IMR-90 (cell line): ENCODE results near the gene DLL1. TPM values are rescaled to one million over a fixed set of nuclear protein-coding genes. Genes with fewer than 3 reads are reported as not detected.

ENCODE experiments used
- ATAC-seq: fragments of 200-7000 bp; cut with Tn5 transposase; 2 replicates; pipeline ENCODE4 v1.9.1; 2020; ENCODE audit warnings: low read depth, mild to moderate bottlenecking, moderate library complexity
- BruUV-seq: library from RNA; stranded (reverse); fragments of 400-500 nt; replicated peaks from 2 replicates; lab custom pipeline; 2021; lab: Mats Ljungman, UMichigan
- CTCF ChIA-PET: fragments of 300-600 bp; formaldehyde crosslinking; extraction: SDS; loops from one replicate; lab custom pipeline; 2021; ENCODE audit warnings: antibody characterized with exemption; lab: Yijun Ruan, JAX
- POLR2A ChIA-PET: fragments of 300-600 bp; sonication (Branson Sonifier 250); formaldehyde crosslinking; loops from one replicate; lab custom pipeline; 2022; ENCODE audit warnings: antibody characterized with exemption; ENCODE audit not compliant: unreplicated experiment; lab: Charles Lee
- DNase-seq: peaks from one replicate; pipeline ENCODE4 v3.0.0; 2013
- H2AFZ ChIP-seq: replicated peaks from 2 replicates; pipeline ENCODE3; 2013; ENCODE audit warnings: low read length, mild to moderate bottlenecking; ENCODE audit not compliant: poor library complexity
- H2AK5ac ChIP-seq: 2 replicates; pipeline ENCODE4 v1.6.1; 2013; ENCODE audit warnings: low read depth, low read length, inconsistent platforms
- H2AK9ac ChIP-seq: replicated peaks from 2 replicates; pipeline ENCODE3; 2013; ENCODE audit warnings: mild to moderate bottlenecking, low read depth, low read length, moderate library complexity; ENCODE audit not compliant: poor library complexity
- H2BK120ac ChIP-seq: 2 replicates; pipeline ENCODE4 v1.6.1; 2013; ENCODE audit warnings: low read depth, low read length, inconsistent platforms
- H2BK15ac ChIP-seq: 3 replicates; pipeline ENCODE4 v1.6.1; 2013; ENCODE audit warnings: low read depth, low read length, inconsistent platforms
- H2BK20ac ChIP-seq: 2 replicates; pipeline ENCODE4 v1.6.1; 2013; ENCODE audit warnings: low read depth, mild to moderate bottlenecking, inconsistent platforms, low read length, moderate library complexity
- H2BK5ac ChIP-seq: 2 replicates; pipeline ENCODE4 v1.6.1; 2013; ENCODE audit warnings: mild to moderate bottlenecking, low read depth, low read length, inconsistent platforms; ENCODE audit not compliant: poor library complexity, severe bottlenecking
- H3K14ac ChIP-seq: replicated peaks from 2 replicates; pipeline ENCODE4 v1.6.1; 2013; ENCODE audit warnings: low read depth, low read length, inconsistent platforms
- H3K18ac ChIP-seq: 2 replicates; pipeline ENCODE4 v1.6.1; 2013; ENCODE audit warnings: low read depth, low read length, control low read depth
- H3K23ac ChIP-seq: 2 replicates; pipeline ENCODE4 v1.6.1; 2013; ENCODE audit warnings: low read depth, low read length, inconsistent platforms
- H3K27ac ChIP-seq: 2 replicates; pipeline ENCODE4 v1.5.1; 2013; ENCODE audit warnings: mild to moderate bottlenecking, control low read depth, low read length; ENCODE audit not compliant: insufficient read depth
- H3K27me3 ChIP-seq: 2 replicates; pipeline ENCODE4 v1.6.1; 2013; ENCODE audit warnings: low read length; ENCODE audit not compliant: control insufficient read depth, insufficient read depth
- H3K36me3 ChIP-seq: 2 replicates; pipeline ENCODE4 v1.6.1; 2013; ENCODE audit warnings: low read length, mixed read lengths; ENCODE audit not compliant: control insufficient read depth, insufficient read depth
- H3K4ac ChIP-seq: 2 replicates; pipeline ENCODE4 v1.6.1; 2013; ENCODE audit warnings: low read depth, low read length, inconsistent platforms
- H3K4me1 ChIP-seq: 2 replicates; pipeline ENCODE4 v1.6.1; 2013; ENCODE audit warnings: low read length, mixed read lengths; ENCODE audit not compliant: control insufficient read depth, insufficient read depth
- H3K4me2 ChIP-seq: 2 replicates; pipeline ENCODE4 v1.6.1; 2013; ENCODE audit warnings: low read depth, mild to moderate bottlenecking, control low read depth, low read length, moderate library complexity
- H3K4me3 ChIP-seq: 2 replicates; pipeline ENCODE4 v1.5.1; 2013; ENCODE audit warnings: low read depth, mild to moderate bottlenecking, control low read depth, low read length, moderate library complexity; ENCODE audit not compliant: insufficient read depth
- H3K56ac ChIP-seq: 2 replicates; pipeline ENCODE4 v1.6.1; 2013; ENCODE audit warnings: low read length, inconsistent platforms; ENCODE audit not compliant: insufficient read depth; ENCODE audit errors: extremely low read depth
- H3K79me1 ChIP-seq, 2 experiments: 2 replicates each; pipeline ENCODE4 v1.6.1; 2013; ENCODE audit warnings: low read length in 2 of 2, inconsistent platforms in 1 of 2, low read depth in 1 of 2
- H3K9ac ChIP-seq: 2 replicates; pipeline ENCODE4 v1.6.1; 2013; ENCODE audit warnings: low read depth, low read length, control low read depth
- H3K9me1 ChIP-seq: 2 replicates; pipeline ENCODE4 v1.6.1; 2013; ENCODE audit warnings: low read length, inconsistent platforms; ENCODE audit not compliant: insufficient read depth
- H3K9me3 ChIP-seq: 2 replicates; pipeline ENCODE4 v1.6.1; 2013; ENCODE audit warnings: low read length; ENCODE audit not compliant: control insufficient read depth, insufficient read depth
- H4K20me1 ChIP-seq: 2 replicates; pipeline ENCODE4 v1.6.1; 2013; ENCODE audit warnings: low read length, inconsistent platforms; ENCODE audit not compliant: insufficient read depth
- H4K5ac ChIP-seq: 2 replicates; pipeline ENCODE4 v1.6.1; 2013; ENCODE audit warnings: mild to moderate bottlenecking, low read depth, low read length, control low read depth
- H4K8ac ChIP-seq, 2 experiments: 2 replicates each; pipeline ENCODE4 v1.6.1; 2013; ENCODE audit warnings: low read depth in 2 of 2, low read length in 2 of 2, control low read depth in 1 of 2, inconsistent platforms in 1 of 2
- H4K91ac ChIP-seq: 2 replicates; pipeline ENCODE4 v1.6.1; 2013; ENCODE audit warnings: low read depth, low read length, inconsistent platforms; ENCODE audit not compliant: insufficient read depth
- MAFK ChIP-seq: IDR thresholded peaks from 2 replicates; pipeline ENCODE4 v1.6.1; 2012; ENCODE audit warnings: low read depth, low read length, improper control_type of control experiment
- MAZ ChIP-seq: IDR thresholded peaks from 2 replicates; pipeline ENCODE4 v1.6.1; 2012; ENCODE audit warnings: low read depth, mild to moderate bottlenecking, low read length, improper control_type of control experiment, moderate library complexity, borderline replicate concordance
- POLR2A ChIP-seq: IDR thresholded peaks from 2 replicates; pipeline ENCODE4 v1.6.1; 2012; ENCODE audit warnings: mild to moderate bottlenecking, low read depth, low read length
- RFX5 ChIP-seq: IDR thresholded peaks from 2 replicates; pipeline ENCODE4 v1.8.0; 2012; ENCODE audit warnings: low read depth, mild to moderate bottlenecking, low read length, moderate library complexity
- USF2 ChIP-seq: fragments of 150-350 bp; IDR thresholded peaks from 2 replicates; pipeline ENCODE4 v1.6.1; 2017; ENCODE audit warnings: mild to moderate bottlenecking, antibody characterized with exemption, low read length, low read depth
- WGBS, 2 experiments: methylation state at CpG; one replicate each; pipeline versions ENCODE4 v1.1.5 to v1.1.7; 2013; ENCODE audit warnings: missing lambda C conversion rate in 2 of 2; ENCODE audit not compliant: insufficient read length in 1 of 2; ENCODE audit errors: extremely low coverage in 2 of 2; 5-methylcytosine and 5-hydroxymethylcytosine counted together
- dilution Hi-C: fragments of 300-500 bp; cut with HindIII; formaldehyde crosslinking; loops from one replicate; pipeline ENCODE4 v1.14.3; 2018; ENCODE audit warnings: low sequenced_read_pairs; ENCODE audit not compliant: unreplicated experiment
- in situ Hi-C: fragments of 300-500 bp; cut with MboI; formaldehyde crosslinking; loops from 3 replicates; pipeline ENCODE4 v1.14.3; 2019; ENCODE audit warnings: low sequenced_read_pairs, inconsistent platforms, mixed read lengths
- intact Hi-C: fragments of 100-400 bp; cut with micrococcal nuclease; formaldehyde crosslinking; loops from 2 replicates; pipeline ENCODE4 v1.10.0; 2022
- polyA plus RNA-seq, 3 experiments: library from polyadenylated mRNA; depleted of rRNA; stranded (reverse); fragments of >200 nt; gene quantifications; 2 replicates each; pipeline ENCODE4 v1.2.3, GENCODE V29; 2012; ENCODE audit warnings: low replicate concordance in 1 of 3
- total RNA-seq: library from RNA; depleted of rRNA; stranded (reverse); fragments of >200 nt; gene quantifications from 2 replicates; pipeline ENCODE4 v1.2.3, GENCODE V29; 2012
- TF ChIP-seq, protein P1 (sequence below): fragments of 150-350 bp; IDR thresholded peaks from 2 replicates; pipeline ENCODE4 v1.6.1; 2016; ENCODE audit warnings: low read depth, mild to moderate bottlenecking, low read length, moderate library complexity, borderline replicate concordance

Gene DLL1
- total and polyA plus RNA-seq, 2 of the 4 experiments (the other 2 are of a cell fraction) = under 0.01 to 0.31 TPM

DNA sequence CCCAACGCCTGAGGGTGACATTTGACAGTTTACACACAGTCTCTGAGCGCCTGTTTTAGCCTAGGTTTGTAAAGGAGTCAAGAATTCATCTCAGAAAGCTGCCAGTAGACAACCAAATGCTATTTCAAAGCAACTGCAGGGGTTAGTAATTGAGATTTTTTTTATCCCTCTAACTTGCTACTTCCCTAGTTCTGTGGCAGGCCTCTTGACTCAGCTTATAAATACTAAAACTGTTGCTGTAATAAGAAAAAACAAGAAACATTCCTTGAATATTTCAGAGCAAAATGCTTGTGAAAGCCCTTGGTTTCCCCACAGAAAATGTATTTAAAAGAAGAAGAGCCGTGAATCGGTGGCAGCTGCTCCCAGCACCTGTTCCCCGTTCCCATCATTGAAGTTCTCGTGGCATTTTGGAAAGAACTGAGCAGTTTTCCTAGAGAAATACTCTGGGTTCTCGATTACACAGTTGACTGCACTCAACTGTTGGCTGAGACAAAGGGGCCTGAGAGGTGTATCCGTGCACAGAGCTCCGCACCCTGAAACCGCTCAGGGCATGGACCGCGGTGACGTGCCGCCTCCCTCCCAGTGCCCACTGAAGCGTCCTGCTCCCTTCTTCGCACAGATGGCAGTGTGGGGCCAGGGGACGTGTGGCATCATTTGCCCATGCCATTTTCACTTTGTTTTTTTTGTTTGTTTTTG, 20.9 kb downstream of the DLL1 start:
- Histone ChIP-seq H3K9ac (no peak overlapping the region), H2BK15ac (no peak overlapping the region), H3K36me3 (no peaks in the 10 kb centered on the region), H3K56ac (no peak overlapping the region), H4K8ac (no peak overlapping the region), H4K91ac (no peak overlapping the region), H3K4me2 (0 out of 2 replicates have a peak overlapping the region, but pooled peaks have one; percentile 5), H3K27me3 (peaks cover 7% of the 10 kb centered on the region), H3K79me1 (no peaks in the 10 kb centered on the region), H3K14ac (no peak overlapping the region), H4K20me1 (no peaks in the 10 kb centered on the region), H2AK9ac (no peak overlapping the region), H3K18ac (no peak overlapping the region), H2BK20ac (no peak overlapping the region), H3K4me1 (peaks cover 9% of the 10 kb centered on the region), H3K9me3 (no peaks in the 10 kb centered on the region), H3K23ac (no peak overlapping the region), H2BK120ac (no peak overlapping the region), H3K9me1 (no peaks in the 10 kb centered on the region), H3K4ac (no peak overlapping the region), H4K5ac (no peak overlapping the region), H2AK5ac (peak overlapping the region; percentile 67; the same call in 1 of the 2 replicates), H2BK5ac (no peak overlapping the region), H2AFZ (peak overlapping the region; percentile 9), H3K27ac (peak overlapping the region; percentile 17; the same call in 1 of the 2 replicates), H3K4me3 (no peak overlapping the region)
- WGBS, 2 experiments = 60% methylated on average over 5 of the region's 17 CpGs; no CpG with 5 or more reads in 1 of the 2 experiments
- peak; percentile 43 for DNase-seq
- ATAC-seq = peak; percentile 88
- in situ Hi-C loops (no loop called here), dilution Hi-C loops (no loop called here), intact Hi-C loops (loop anchor here (1.0 kb wide), 1 partner anchor 470 kb away; no protein-coding TSS in a partner anchor)
- ChIA-PET CTCF (interaction anchor here (1.0 kb wide), 1 partner anchor 10 kb away, joined by 3 read pairs; no protein-coding TSS in a partner anchor), POLR2A (interaction anchor here (0.7 kb wide), 1 partner anchor 16 kb away, joined by 3 read pairs; no protein-coding TSS in a partner anchor)
- TF ChIP-seq USF2 (no peak), MAZ (no peak), RFX5 (no peak), POLR2A (no peak), MAFK (no peak)
- TF ChIP-seq, protein P1, sequence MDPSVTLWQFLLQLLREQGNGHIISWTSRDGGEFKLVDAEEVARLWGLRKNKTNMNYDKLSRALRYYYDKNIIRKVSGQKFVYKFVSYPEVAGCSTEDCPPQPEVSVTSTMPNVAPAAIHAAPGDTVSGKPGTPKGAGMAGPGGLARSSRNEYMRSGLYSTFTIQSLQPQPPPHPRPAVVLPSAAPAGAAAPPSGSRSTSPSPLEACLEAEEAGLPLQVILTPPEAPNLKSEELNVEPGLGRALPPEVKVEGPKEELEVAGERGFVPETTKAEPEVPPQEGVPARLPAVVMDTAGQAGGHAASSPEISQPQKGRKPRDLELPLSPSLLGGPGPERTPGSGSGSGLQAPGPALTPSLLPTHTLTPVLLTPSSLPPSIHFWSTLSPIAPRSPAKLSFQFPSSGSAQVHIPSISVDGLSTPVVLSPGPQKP = no peak
- BruUV-seq = no TSS peak
